OCI-LY7 (cell line): ENCODE measurements around the gene SLC49A4. TPM values are rescaled to one million over a fixed set of nuclear protein-coding genes. Genes with fewer than 3 reads are reported as not detected.

ENCODE experiments used
- BruUV-seq: library from RNA; stranded (reverse); fragments of 400-500 nt; replicated peaks from 2 replicates; lab custom pipeline; 2021; lab: Mats Ljungman, UMichigan
- CTCF ChIA-PET: fragments of 300-600 bp; sonication (Branson Sonifier 250); formaldehyde crosslinking; loops from one replicate; lab custom pipeline; 2022; ENCODE audit warnings: antibody characterized with exemption; ENCODE audit not compliant: unreplicated experiment; lab: Charles Lee
- POLR2A ChIA-PET: fragments of 300-600 bp; sonication (Branson Sonifier 250); formaldehyde crosslinking; loops from one replicate; lab custom pipeline; 2022; ENCODE audit warnings: antibody characterized with exemption; lab: Charles Lee
- DNase-seq: peaks from one replicate; pipeline ENCODE4 v3.0.0-alpha.2; 2015; ENCODE audit warnings: low spot score
- H2AFZ ChIP-seq: fragments of 200-600 bp; sonication (generic), shearing (Covaris generic); 2 replicates; pipeline ENCODE4 v1.6.1; 2014; ENCODE audit warnings: mild to moderate bottlenecking, antibody characterized with exemption, low read length, moderate library complexity
- H3K27ac ChIP-seq: fragments of 200-600 bp; sonication (generic); 2 replicates; pipeline ENCODE4 v1.5.1; 2014; ENCODE audit warnings: mixed run types, low read depth, mild to moderate bottlenecking, moderate library complexity, low read length, inconsistent platforms; ENCODE audit not compliant: poor library complexity, severe bottlenecking
- H3K36me3 ChIP-seq: fragments of 200-600 bp; sonication (generic); 2 replicates; pipeline ENCODE4 v1.6.1; 2014; ENCODE audit warnings: mild to moderate bottlenecking, antibody characterized with exemption, low read length, moderate library complexity, mixed read lengths; ENCODE audit not compliant: insufficient read depth
- H3K4me1 ChIP-seq: fragments of 200-600 bp; sonication (generic); 2 replicates; pipeline ENCODE4 v1.5.1; 2014; ENCODE audit warnings: mild to moderate bottlenecking, low read length; ENCODE audit not compliant: insufficient read depth, poor library complexity, severe bottlenecking
- H3K4me2 ChIP-seq: fragments of 200-600 bp; sonication (generic); 2 replicates; pipeline ENCODE4 v1.6.1; 2014; ENCODE audit warnings: mild to moderate bottlenecking, low read length
- H3K4me3 ChIP-seq: fragments of 200-600 bp; sonication (generic); 2 replicates; pipeline ENCODE4 v1.5.1; 2014; ENCODE audit warnings: mild to moderate bottlenecking, low read depth, low read length; ENCODE audit not compliant: poor library complexity, severe bottlenecking
- H3K79me2 ChIP-seq: fragments of 200-600 bp; sonication (generic); 2 replicates; pipeline ENCODE4 v1.6.1; 2016; ENCODE audit warnings: low read depth, mild to moderate bottlenecking, low read length, moderate library complexity, mixed read lengths; ENCODE audit not compliant: insufficient read depth
- H3K9me2 ChIP-seq: fragments of 200-600 bp; sonication (generic); 2 replicates; pipeline ENCODE4 v1.6.1; 2016; ENCODE audit warnings: mild to moderate bottlenecking, low read length, mixed read lengths; ENCODE audit not compliant: insufficient read depth
- H3K9me3 ChIP-seq: fragments of 200-600 bp; sonication (generic); 2 replicates; pipeline ENCODE4 v1.6.1; 2014; ENCODE audit warnings: mild to moderate bottlenecking, mixed run types, low read length, mixed read lengths
- H4K20me1 ChIP-seq: fragments of 200-600 bp; sonication (generic); 2 replicates; pipeline ENCODE4 v1.6.1; 2014; ENCODE audit warnings: mild to moderate bottlenecking, antibody characterized with exemption, low read length, moderate library complexity, mixed read lengths; ENCODE audit not compliant: insufficient read depth
- CTCF ChIP-seq: fragments of 200-600 bp; sonication (generic); conservative IDR thresholded peaks from 2 replicates; pipeline ENCODE4 v1.5.1; 2014; ENCODE audit warnings: mild to moderate bottlenecking, antibody characterized with exemption, low read length, moderate library complexity, mixed read lengths
- EZH2phosphoT487 ChIP-seq: fragments of 200-600 bp; sonication (generic); IDR thresholded peaks from 2 replicates; pipeline ENCODE4 v1.6.1; 2018; ENCODE audit warnings: low read depth, borderline replicate concordance, mild to moderate bottlenecking, mixed run types, antibody characterized with exemption, low read length, moderate library complexity, mixed read lengths
- intact Hi-C: fragments of 100-400 bp; cut with micrococcal nuclease; formaldehyde crosslinking; loops from one replicate; pipeline ENCODE4 v1.10.0; 2022; ENCODE audit not compliant: unreplicated experiment
- total RNA-seq, 2 experiments: library from RNA; depleted of rRNA in 1 of 2; stranded (reverse); fragments of >200 nt in 1 of 2; shearing (Covaris generic) in 1 of 2; gene quantifications; 2 replicates each; pipeline ENCODE4 v1.2.3, GENCODE V29; 2014 to 2022

Gene SLC49A4
- total RNA-seq, 2 experiments from 2014 or later = 2.8 to 3.3 TPM

DNA sequence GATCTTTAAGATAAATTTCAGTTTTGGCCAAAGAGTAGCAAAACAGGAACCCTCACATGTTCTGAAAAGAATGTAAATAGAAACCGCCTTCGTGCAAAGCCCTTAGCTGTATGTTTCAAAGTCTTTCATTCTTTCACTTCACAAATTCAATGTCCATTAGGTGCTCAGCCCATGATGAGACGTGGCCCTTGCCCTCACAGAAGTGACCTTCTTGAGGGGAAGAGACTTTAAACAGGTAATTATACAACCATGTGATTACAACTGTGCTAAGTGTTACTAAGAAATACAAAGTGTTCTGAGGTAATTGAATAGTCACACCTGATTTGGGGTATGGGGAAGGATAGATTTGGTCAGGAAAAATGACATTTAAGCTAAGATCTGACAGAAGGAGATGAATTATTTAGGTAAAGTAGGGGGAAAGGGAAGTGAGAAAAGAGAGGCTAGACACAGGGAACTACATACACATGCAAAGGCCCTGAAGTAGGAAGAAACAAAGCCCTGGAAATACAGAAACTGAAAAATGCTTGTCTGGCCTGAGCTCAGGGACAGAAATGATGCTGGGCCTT lies 20.8 kb upstream of the SLC49A4 start:
- Histone ChIP-seq H3K4me2 (peak overlapping the region; percentile 23; the same call in 1 of the 2 replicates), H3K4me1 (peaks cover 15% of the 10 kb centered on the region), H3K36me3 (peaks cover 12% of the 10 kb centered on the region; the same call in 1 of the 2 replicates), H3K9me2 (no peaks in the 10 kb centered on the region), H3K4me3 (no peak overlapping the region), H3K9me3 (no peaks in the 10 kb centered on the region), H3K27ac (peak overlapping the region; percentile 5), H3K79me2 (no peaks in the 10 kb centered on the region), H4K20me1 (no peaks in the 10 kb centered on the region), H2AFZ (no peak overlapping the region)
- TF ChIP-seq CTCF (no peak), EZH2phosphoT487 (no peak)
- CTCF ChIA-PET = no interaction called here
- peak; percentile 16 for DNase-seq
- intact Hi-C loops = no loop called here
- POLR2A ChIA-PET = interaction anchor here (1.1 to 1.4 kb wide), 2 partner anchors 10 to 13 kb away, joined by 3 to 4 read pairs; no protein-coding TSS in a partner anchor
- BruUV-seq = no TSS peak

DNA sequence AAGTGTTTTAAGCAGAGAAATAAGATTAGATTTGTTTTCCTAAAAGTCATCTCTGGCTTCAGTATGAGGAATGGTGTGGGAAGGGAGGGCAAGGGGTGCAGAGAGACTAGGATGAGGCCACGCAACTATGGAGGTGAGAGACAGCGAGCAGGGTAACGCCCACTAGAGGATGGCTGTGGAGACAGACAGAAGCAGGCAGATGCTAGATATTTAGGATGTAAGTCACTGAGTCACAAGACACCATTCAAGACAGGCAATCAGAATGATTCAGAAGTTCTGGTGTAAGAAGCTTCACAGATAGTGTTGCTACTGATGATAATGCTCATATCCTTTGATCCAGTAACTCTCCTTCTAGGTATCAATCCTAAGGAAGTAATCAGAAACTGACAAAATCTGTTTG lies 20.3 kb upstream of the SLC49A4 start:
- Histone ChIP-seq H3K4me2 (peak overlapping the region; percentile 23; the same call in 1 of the 2 replicates), H3K9me2 (no peaks in the 10 kb centered on the region), H2AFZ (no peak overlapping the region), H3K9me3 (no peaks in the 10 kb centered on the region), H3K79me2 (no peaks in the 10 kb centered on the region), H4K20me1 (no peaks in the 10 kb centered on the region), H3K27ac (peak overlapping the region; percentile 5), H3K36me3 (peaks cover 12% of the 10 kb centered on the region; the same call in 1 of the 2 replicates), H3K4me1 (peaks cover 15% of the 10 kb centered on the region), H3K4me3 (no peak overlapping the region)
- no TSS peak for BruUV-seq
- intact Hi-C loops = no loop called here
- ChIA-PET POLR2A (interaction anchor here (0.7 to 1.4 kb wide), 3 partner anchors 10 to 409 kb away, joined by 3 to 4 read pairs (median 3); no protein-coding TSS in a partner anchor), CTCF (no interaction called here)
- no peak for DNase-seq
- no peak for TF ChIP-seq EZH2phosphoT487
- TF ChIP-seq CTCF = 0 out of 2 replicates have a peak, but pooled peaks have one; percentile 19
